Activated CD4-positive, alpha-beta T cell treated with anti-CD3 and anti-CD28 coated beads, Interleukin-2, Interleukin-4, amounts not matched to agents 100 ng/mL and 50 ng/mL, durations not matched to agents 16 hours and 8 hours (primary cell): ENCODE measurements around the gene SPATA2.
A peak's percentile ranks its signal among the peaks of the same experiment; 100 is the strongest.
"Not testable (repeated sequence)": the region's sequence is repeated elsewhere in the genome, so short reads cannot be mapped to it uniquely, and the experiment has no call there.

Experiments
- DNase-seq: peaks from one replicate; pipeline ENCODE4 v3.0.0-alpha.2; 2020; ENCODE audit warnings: low spot score

SPATA2 gene, protein sequence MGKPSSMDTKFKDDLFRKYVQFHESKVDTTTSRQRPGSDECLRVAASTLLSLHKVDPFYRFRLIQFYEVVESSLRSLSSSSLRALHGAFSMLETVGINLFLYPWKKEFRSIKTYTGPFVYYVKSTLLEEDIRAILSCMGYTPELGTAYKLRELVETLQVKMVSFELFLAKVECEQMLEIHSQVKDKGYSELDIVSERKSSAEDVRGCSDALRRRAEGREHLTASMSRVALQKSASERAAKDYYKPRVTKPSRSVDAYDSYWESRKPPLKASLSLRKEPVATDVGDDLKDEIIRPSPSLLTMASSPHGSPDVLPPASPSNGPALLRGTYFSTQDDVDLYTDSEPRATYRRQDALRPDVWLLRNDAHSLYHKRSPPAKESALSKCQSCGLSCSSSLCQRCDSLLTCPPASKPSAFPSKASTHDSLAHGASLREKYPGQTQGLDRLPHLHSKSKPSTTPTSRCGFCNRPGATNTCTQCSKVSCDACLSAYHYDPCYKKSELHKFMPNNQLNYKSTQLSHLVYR

DNA sequence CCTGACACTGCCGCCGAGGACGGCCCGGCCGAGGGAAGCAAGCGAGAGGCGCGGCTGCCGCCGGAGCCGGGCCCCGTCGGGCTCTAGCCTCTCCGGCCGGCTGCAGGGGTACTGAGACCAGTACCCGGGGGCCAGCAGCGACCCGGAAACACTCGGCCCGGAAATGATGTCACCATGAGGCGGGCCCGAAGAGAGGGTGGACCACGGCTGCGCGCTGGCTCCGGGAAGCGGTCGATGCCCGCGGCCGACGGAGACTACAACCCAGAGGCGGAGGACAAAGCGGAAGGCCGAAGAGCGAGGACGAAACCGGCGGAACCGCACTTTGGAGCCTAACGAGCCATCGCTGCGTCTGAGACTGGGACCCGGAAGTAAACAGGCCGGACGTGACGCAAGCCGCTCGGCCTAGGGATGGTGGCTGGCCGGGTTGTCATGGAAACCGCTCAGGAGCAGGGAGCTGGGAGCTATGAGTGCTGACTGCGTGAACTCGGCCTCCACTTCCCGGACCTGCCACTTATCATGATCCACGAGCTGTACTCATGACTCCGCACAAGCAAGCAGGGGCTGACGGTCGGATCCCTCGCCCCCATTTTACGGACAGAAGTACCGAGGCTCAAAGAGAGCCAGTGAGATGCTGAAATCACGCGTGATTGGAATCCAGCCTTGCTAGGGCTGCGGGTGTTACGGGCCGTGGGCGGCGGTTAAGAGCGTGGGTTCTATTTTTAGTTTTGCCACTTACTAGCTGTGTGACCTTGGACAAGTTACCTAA is at the start of gene SPATA2:
TSS of gene SPATA2 (minus strand) at position 150 of the 766 bp plus-strand sequence. CDS start 7,039 bp downstream, outside the sequence.
- peak; percentile 95 for DNase-seq

DNA sequence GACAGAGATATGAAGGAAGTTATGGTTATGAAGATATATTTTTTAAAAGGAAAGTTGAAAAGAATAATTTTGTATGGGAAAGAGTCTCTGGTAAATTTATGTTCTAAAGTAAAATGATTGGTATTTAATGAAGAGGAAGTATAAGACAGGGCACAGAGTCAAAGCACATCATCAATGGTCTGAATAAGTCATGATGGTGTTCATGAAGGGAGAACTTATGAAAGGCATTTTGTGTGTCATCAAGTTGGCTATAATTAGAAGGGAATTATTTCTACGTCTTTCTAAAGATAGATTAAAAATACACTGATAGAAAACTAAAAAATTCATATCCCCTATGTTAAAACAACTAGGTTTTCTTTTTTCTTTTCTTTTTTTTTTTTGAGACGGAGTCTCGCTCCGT is 46.1 kb upstream of the SPATA2 start:
- no peak for DNase-seq

DNA sequence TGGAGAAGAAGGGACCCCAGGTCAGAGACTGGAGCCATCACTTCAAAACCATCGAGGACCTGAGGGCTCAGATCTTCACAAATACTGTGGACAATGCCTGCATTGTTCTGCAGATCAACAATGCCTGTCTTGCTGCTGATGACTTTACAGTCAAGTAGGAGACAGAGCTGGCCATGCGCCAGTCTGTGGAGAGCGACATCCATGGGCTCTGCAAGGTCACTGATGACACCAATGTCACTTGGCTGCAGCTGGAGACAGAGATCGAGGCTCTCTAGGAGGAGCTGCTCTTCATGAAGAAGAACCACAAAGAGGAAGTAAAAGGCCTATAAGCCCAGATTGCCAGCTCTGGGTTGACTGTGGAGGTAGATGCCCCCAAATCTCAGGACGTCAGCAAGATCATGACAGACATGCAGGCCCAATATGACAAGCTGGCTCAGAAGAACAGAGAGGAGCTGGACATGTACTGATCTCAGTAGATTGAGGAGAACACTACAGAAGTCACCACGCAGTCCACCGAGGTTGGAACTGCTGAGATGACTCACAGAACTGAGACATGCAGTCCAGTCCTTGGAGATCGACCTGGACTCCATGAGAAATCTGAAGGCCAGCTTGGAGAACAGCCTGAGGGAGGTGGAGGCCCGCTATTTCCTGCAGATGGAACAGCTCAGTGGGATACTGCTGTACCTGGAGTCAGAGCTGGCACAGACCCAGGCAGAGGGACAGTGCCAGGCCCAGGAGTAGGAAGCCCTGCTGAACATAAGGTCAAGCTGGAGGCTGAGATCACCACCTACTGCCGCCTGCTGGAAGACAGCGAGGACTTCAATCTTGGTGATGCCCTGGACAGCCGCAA is 42.0 kb upstream of the SPATA2 start:
- not testable (repeated sequence) for DNase-seq

DNA sequence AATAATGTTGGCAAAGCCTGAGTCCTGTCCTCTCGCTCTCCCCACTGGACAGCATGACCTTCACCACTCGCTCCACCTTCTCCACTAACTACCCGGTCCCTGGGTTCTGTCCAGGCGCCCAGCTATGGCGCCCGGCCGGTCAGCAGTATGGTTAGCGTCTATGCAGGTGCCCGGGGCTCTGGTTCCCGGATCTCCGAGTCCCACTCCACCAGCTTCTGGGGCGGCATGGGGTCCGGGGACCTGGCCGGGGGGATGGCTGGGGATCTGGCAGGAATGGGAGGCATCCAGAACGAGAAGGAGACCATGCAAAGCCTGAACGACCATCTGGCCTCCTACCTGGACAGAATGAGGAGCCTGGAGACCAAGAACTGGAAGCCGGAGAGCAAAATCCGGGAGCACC is 41.4 kb upstream of the SPATA2 start:
- DNase-seq, result no peak

DNA sequence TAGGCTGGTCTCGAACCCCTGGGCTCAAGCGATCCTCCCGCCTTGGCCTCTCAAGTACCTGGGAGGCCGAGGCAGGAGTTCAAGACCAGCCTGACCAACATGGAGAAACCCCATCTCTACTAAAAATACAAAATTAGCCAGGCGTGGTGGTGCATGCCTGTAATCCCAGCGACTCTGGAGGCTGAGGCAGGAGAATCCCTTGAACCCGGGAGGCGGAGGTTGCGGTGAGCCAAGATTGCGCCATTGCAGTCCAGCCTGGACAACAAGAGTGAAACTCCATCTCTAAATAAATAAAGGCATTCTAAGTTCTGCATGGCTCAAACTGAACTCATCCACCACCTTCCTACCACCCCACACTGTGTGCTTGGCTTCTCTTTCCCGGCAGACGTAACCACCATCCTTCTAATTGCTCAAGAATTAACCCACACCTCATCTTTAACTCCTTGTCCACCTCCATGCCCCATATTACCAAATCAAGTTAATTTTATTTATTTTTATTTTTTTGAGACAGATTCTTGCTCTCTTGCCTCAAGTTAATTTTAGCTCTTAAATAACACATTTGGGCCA is 40.6 kb upstream of the SPATA2 start:
- DNase-seq, result not testable (repeated sequence)

DNA sequence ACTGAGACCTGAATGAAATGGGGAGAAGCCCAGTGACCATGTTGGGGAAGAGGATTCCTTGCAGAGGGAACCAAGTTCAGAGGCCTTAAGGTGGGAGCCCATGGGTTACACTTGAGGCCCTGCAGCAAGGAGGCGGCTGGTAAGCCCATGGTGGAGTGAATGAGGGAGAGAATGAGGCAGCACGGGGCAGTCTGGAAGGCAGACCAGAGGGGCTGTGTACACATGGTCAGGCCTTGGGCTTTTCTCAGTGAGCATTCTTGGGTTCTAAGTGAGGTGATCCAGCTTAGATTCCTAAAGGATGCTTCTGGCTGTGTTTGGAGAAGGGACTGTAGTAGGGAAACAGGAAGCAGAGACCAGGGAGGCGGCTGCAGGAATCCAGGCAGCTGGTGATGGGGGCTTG is 39.8 kb upstream of the SPATA2 start:
- DNase-seq, result no peak

DNA sequence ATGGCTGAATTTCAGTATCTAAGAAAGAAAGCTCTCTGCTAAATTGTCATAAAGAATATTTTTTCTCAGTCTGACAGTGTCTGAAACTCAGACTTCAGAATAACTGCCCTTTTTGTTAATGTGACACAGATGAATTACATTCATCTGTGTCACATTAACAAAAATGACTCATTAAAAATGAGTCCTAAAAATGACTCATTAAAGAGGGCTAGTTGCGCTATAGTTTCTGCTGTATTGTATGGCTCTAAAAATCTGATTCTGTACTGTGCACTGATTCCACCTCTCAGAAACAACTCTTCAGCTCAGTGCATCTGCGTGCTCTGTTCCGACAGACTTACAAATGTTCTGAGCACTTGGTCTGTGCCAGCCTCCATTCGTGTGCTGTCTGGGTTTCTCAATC is 35.8 kb upstream of the SPATA2 start:
- DNase-seq, result peak; percentile 48

DNA sequence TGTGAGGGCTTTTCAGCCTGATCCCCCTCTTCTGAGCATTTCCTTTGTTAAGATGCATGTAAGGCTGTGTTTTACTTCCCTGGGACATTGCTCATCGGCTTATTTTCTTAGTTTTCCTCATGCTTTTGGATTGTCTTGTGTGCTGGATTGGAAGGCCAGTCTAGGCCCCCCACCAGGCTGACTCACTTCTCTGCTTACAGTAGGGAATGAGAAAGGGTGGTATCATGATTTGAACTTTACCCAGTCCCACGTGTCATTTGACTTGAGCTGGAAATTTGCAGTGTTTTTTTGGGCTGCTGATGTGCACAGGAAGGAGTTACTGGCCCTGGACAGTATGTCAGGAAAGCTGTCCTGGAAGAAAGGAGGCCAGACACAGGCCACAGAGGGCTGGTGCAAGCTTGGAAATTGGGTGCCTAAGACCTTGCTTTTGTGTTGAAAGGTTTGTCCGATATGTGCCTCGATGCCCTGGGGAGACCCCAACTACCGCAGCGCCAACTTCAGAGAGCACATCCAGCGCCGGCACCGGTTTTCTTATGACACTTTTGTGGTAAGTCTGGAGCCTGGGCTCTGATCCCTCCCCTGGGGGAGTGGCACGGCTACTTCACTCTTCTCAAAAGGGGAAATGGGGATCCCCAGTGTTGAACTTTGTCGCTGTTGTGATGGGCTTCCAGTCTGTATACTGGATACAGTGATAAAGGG is 33.6 kb upstream of the SPATA2 start:
- no peak for DNase-seq

DNA sequence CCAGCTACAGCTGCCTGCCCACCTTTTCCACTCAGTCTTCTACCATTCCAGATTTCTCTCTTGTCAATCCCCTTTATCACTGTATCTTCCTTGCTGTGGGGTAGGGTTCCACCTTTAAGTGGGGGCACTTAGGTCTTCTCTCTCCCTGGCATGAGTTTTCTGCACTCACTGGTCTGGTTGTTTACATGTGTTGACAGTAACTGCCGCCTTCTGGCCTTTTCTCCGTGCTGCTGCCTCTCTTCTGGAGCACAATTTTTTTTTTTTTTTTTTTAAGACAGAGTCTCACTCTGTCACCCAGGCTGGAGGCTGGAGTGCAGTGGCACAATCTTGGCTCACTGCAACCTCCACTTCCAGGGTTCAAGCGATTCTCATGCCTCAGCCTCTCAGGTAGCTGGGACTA is 32.8 kb upstream of the SPATA2 start:
- DNase-seq, result no peak

DNA sequence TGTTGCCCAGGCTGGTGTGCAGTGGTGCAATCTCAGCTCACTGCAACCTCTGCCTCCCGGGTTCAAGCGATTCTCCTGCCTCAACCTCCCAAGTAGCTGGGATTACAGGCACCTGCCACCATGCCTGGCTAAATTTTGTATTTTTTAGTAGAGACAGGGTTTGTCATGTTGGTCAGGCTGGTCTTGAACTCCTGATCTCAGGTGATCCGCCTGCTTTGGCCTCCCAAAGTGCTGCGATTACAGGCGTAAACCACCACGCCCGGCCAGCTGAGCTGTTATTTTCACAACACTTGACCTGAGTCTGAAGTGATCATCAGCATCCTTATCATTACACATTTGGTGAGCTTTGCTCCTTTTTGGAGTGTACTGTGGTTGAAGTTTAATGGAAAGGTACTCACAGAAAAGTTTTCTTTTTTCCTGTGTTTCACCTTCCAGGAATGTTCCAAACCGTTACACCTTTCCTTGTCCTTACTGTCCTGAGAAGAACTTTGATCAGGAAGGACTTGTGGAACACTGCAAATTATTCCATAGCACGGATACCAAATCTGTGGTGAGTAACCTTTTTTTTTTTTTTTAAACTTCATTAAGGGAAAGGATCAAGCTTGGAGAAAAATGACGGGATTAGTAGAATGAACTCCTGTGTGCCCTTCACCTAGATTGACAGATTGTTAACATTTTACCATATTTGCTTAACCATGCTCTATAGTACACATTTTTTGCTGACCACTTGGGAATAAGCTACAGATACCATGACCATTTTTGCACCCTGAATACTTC is 30.6 kb upstream of the SPATA2 start:
- DNase-seq, result no peak

DNA sequence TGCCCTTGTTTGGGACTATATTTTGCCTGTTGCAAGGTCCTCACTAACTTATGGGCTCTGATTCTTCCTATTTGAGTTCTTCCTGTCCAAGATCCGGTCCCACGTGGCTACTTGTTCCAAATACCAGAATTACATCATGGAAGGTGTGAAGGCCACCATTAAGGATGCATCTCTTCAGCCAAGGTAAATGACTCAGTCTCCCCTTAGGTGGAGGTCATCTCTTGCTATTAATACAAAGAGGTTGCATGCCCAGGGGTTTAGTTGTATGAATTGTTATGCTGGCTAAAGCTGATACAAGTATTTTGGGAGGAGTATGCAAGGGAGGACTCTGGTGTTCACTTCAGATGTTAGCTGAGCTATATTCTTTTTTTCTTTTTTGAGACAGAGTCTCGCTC is 30.0 kb upstream of the SPATA2 start:
- DNase-seq, result no peak

DNA sequence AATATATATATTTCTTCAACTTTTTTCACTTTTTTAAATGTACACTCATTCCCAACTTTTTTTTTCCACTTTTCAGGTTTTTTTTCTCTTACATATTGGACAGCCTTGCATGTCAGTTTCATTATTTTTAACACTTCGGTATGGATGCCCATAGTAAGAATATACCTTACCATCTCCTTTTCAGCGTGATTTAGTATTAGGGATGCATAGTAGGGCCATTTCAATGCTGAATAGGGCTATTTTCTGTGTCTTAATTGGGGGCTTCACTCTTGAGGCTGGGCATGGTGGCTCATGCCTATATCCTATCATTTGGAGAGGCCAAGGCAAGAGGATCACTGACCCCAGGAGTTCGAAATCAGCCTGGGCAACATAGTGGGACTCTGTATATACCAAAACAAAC is 27.6 kb upstream of the SPATA2 start:
- no peak for DNase-seq

DNA sequence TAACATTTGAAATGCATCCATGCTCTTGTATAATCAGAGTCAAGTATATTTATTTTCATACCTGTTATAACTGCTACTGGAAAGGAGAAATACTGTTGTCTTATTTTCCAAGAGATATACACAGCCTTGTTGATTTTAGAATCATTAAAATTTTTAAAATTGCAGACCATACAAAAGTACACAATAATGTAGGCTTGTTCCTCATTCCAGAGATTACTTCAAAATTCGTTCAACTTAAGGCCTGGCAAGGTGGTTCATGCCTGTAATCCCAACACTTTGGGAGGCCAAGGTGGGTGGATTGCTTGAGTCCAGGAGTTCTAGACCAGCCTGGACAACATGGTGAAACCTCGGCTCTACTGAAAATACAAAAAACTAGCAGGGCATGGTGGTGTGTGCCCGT is 27.0 kb upstream of the SPATA2 start:
- DNase-seq, result no peak

DNA sequence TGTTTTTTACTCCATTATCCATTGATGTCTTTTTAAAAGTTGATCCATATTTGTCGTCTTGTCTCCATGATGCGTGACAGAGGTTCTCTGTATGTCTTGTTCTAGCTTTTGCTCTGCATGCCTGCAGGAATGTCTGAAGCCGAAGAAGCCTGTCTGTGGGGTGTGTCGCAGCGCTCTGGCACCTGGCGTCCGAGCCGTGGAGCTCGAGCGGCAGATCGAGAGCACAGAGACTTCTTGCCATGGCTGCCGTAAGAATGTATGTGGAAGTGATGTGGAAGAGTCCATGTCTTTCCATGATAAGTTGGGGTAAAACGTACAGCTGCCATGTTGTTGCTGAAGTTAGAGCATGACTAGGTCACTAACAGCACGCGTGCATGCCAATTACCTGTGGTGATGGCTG is 26.1 kb upstream of the SPATA2 start:
- no peak for DNase-seq

DNA sequence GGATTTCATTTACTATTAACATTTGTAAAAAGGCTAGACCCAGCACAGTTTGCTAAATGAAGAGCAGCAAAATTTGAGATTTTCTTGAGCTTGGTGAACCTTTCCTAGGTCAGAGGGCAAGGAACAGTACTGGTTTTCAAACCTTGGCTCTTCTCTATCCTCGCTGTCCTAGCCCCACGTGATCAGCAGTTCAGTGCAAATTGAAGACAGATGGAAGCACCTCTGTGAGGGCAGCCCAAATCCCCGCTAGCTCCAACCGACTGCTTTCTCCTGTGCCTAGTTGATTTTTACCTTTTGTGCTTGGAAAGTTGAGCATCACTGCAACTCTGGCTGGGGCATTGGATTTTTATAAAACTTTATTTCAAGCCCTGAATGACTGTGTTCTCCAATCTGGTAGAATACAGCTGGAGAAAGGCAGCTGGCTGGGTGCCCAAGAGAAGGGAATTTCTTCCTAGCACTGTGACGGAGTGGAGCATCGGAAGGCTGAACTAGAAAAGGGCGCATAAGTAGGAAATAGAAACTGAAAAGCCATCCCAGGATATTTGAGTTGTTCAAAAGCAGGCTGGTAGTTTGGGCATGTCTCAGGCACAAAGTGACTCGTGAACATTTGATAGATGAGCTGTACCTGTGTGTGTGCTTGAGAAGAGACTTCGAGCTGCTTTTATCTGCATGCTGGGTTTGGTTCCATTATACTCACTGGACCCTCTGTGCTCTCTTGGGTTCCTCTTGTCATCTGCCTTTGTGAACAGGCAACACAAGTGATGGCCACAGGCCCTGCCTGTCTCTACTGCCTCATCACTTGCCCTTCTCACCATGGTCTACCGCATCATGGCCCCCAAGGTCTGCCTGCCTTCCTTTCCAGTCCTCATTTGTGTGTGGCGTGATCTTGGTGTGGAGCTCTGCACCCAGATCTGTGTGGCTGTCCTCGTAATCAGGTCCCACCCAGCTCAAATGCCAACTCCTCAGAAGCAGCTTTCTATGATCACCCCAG is 23.1 kb upstream of the SPATA2 start:
- DNase-seq, result no peak

DNA sequence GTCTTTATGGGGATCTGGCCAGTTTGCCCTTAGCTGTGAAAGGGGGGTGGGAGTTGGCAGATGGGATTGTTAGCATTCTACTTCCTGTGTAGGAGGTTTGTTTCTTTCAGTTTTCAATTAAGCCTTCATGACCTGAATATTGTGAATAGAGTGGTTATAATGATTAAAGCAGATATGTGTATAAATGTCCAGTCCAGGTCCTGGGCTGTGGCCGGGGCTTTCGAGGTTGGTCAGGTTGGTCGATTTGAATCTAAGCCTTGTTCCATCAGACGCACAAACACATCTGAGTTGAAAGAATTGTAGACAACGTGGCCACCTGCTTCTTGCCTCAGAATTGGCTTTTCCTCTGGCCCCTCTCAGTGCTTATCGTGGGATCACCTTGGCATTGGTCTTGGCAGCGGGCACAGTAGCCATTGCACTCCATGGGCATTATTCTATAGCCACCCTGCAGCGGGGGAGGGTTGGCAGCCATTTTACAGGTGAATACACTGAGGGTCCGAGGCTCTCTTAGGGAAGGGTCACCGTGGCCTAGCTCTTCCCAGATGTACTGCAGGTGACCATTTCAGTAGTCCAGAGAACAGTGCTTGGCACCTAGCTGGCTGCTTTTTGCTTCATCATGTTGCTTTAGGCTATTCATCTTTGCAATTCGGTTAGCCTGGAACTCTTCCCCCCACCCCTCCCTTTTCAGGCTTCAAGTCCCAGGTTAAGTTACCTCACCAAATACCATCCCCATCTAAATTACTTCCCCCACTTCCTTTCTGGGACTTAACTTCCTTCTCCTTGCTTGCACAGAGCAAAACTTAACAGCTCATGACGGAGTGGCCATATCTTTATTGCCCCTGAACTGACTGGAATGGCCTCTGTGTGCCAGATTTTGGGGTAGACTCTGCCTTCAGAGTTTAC is 21.9 kb upstream of the SPATA2 start:
- DNase-seq, result no peak

DNA sequence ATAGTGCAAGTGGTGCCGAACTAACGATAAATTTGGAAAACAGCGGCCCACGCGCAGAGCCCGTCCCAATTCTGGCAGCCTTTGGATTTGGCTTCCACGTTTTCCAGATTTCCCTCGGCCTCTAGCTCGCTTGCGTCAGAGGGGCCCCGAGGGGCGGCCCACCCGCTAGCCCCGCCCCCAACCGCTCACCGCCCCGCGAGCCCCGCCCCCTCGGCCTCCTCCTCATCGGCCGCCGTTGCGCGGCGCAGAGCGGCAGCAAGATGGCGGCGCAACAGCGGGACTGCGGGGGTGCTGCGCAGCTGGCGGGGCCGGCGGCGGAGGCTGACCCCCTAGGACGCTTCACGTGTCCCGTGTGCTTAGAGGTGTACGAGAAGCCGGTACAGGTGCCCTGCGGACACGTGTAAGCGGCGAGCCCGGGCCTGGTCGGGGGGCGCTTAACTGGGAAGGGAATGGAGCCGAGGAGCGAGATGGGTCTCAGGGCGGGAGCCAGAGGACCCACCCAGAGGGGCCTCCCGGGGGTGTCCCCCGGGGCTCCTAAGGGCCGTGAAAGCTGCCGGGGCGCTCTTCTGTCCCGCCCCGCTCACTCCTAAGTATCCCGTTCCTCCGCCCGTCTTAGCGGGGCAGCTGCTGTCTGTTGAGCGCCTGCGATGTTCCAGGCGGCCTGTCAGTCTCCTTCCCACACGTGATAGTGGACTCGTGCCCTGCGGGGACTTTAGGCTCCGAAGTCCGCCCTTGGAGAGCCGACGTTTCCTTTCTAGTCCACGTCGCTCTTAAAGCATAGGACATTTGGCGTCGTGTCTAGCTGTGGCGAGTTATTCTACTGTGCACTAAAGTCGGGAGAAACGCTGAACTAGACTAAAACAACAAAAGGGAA is 21.1 kb upstream of the SPATA2 start, which contains the start of gene RNF114:
TSS of gene RNF114 (plus strand) at position 245 of the 874 bp plus-strand sequence. CDS start at position 261, 16 bp downstream.
- peak; percentile 90 for DNase-seq
